Endothelial cell (in vitro differentiated cells): ENCODE measurements around the gene RPP25L. TPM values are rescaled to one million over a fixed set of nuclear protein-coding genes. Genes with fewer than 3 reads are reported as not detected.

Experiments
- DNase-seq: peaks from one replicate; pipeline ENCODE4 v3.0.0; 2021; ENCODE audit warnings: low spot score
- H3K27ac Mint-ChIP-seq: one replicate; pipeline ENCODE4 v1.8.0; 2021; ENCODE audit warnings: mixed read lengths, inconsistent platforms; ENCODE audit not compliant: unreplicated experiment
- H3K27me3 Mint-ChIP-seq: one replicate; pipeline ENCODE4 v1.8.0; 2021; ENCODE audit warnings: mild to moderate bottlenecking, moderate library complexity, mixed read lengths, inconsistent platforms; ENCODE audit not compliant: unreplicated experiment
- H3K36me3 Mint-ChIP-seq: one replicate; pipeline ENCODE4 v1.8.0; 2021; ENCODE audit warnings: mild to moderate bottlenecking, low read depth, mixed read lengths, inconsistent platforms; ENCODE audit not compliant: unreplicated experiment
- H3K4me1 Mint-ChIP-seq: one replicate; pipeline ENCODE4 v1.8.0; 2021; ENCODE audit warnings: mild to moderate bottlenecking, mixed read lengths, inconsistent platforms; ENCODE audit not compliant: unreplicated experiment
- H3K4me3 Mint-ChIP-seq: one replicate; pipeline ENCODE4 v1.8.0; 2021; ENCODE audit warnings: mild to moderate bottlenecking, mixed read lengths, inconsistent platforms; ENCODE audit not compliant: unreplicated experiment
- H3K9me3 Mint-ChIP-seq: one replicate; pipeline ENCODE4 v1.8.0; 2021; ENCODE audit warnings: mixed read lengths, inconsistent platforms; ENCODE audit not compliant: unreplicated experiment
- total RNA-seq: library from RNA; stranded (reverse); fragmentation: NEBNext Ultra II Directional; extraction: Animal tissue kit (Norgen Biotek cat#: 25700); gene quantifications from one replicate; pipeline ENCODE4 v1.2.1, GENCODE V29; 2021; ENCODE audit not compliant: unreplicated experiment
- TF ChIP-seq, protein P1 (sequence below): fragments of 200-600 bp; sonication (generic); IDR thresholded peaks from one replicate; pipeline ENCODE4 v1.5.0; 2021; ENCODE audit warnings: antibody characterized with exemption; ENCODE audit not compliant: unreplicated experiment

The RPP25L gene
- total RNA-seq, 1 donor from 2014 or later: 12.9 TPM

DNA sequence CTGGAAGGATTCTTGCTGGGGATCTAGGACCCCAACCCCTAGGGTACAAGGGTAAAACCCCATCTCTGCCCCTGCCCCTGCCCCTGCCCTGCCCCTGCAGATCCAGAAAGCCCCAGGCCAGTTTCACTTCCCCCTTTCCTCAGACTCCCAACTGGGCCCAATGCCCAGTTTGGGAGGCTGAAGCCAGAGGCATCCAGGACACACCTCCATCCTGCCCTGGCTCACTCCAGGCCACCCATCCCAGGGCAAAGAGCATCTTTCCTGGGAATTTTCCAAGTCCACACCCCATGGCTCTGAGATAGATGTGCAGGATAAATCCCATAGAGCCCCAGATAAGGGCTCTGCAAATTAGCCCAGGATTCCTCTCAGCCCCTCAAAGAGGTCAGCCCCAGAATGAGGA lies 39.8 kb downstream of the RPP25L start:
- H3K27ac Mint-ChIP-seq: no peak overlapping the region
- TF ChIP-seq, protein P1, sequence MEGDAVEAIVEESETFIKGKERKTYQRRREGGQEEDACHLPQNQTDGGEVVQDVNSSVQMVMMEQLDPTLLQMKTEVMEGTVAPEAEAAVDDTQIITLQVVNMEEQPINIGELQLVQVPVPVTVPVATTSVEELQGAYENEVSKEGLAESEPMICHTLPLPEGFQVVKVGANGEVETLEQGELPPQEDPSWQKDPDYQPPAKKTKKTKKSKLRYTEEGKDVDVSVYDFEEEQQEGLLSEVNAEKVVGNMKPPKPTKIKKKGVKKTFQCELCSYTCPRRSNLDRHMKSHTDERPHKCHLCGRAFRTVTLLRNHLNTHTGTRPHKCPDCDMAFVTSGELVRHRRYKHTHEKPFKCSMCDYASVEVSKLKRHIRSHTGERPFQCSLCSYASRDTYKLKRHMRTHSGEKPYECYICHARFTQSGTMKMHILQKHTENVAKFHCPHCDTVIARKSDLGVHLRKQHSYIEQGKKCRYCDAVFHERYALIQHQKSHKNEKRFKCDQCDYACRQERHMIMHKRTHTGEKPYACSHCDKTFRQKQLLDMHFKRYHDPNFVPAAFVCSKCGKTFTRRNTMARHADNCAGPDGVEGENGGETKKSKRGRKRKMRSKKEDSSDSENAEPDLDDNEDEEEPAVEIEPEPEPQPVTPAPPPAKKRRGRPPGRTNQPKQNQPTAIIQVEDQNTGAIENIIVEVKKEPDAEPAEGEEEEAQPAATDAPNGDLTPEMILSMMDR: no peak
- H3K4me1 Mint-ChIP-seq: peaks cover 33% of the 10 kb centered on the region
- no peak overlapping the region for H3K4me3 Mint-ChIP-seq
- DNase-seq: no peak
- H3K27me3 Mint-ChIP-seq: peaks cover 22% of the 10 kb centered on the region
- no peaks in the 10 kb centered on the region for H3K36me3 Mint-ChIP-seq
- H3K9me3 Mint-ChIP-seq: no peaks in the 10 kb centered on the region

DNA sequence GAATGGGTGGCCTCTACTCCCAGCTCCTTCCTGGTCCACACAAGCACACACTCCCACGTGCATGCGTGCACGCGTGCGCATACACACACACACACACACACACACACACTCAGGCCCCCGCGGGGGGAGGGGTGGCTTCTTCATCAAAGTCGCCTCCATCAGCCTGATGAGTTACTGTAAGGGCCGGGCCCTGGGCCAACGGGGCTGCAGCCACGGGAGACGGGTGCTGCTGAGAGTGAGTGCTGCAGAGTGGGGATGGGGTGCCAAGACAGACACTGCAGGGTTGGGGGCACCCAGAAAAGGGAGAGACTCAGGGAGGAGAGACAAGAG lies 40.5 kb downstream of the RPP25L start:
- peaks cover 6% of the 10 kb centered on the region for H3K36me3 Mint-ChIP-seq
- peaks cover 23% of the 10 kb centered on the region for H3K27me3 Mint-ChIP-seq
- no peak overlapping the region for H3K4me3 Mint-ChIP-seq
- peaks cover 30% of the 10 kb centered on the region for H3K4me1 Mint-ChIP-seq
- no peaks in the 10 kb centered on the region for H3K9me3 Mint-ChIP-seq
- H3K27ac Mint-ChIP-seq: no peak overlapping the region
- TF ChIP-seq, protein P1: no peak
- DNase-seq: no peak

DNA sequence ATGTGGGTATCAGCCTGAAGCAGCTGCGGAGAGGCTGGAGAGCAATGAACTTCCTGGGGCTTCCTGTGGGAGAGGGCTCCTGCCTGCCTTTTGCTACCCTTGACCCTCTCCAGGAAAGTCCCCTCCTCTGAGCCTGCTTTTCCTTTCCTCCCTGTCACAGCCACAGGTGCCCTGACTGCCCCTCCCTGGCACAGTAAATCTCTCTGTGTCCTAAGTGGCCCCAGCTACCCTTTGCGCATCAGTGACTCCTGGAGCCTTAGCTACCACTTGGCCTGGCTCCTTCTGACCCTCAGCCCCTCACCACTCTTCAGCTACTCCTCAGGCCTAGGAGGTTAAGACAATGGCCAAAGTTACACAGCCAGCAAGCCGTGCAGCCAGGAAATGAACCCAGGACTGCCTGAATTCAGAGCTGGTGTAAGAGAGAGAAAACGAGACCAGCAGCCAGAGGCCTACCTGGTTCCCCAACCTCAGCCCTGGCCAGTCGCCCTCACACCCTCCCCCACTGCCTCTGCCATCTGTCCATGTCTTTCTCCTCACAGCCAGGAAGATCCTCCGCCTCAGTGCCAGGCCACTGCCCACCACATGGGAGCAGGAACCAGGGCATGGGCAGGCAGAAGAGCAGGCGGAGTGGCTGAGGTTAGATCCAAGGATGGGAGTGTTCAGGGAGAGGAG lies 41.0 kb downstream of the RPP25L start:
- TF ChIP-seq, protein P1: no peak
- Mint-ChIP-seq H3K4me3 (no peak overlapping the region), H3K27ac (no peak overlapping the region), H3K4me1 (peaks cover 27% of the 10 kb centered on the region), H3K36me3 (peaks cover 6% of the 10 kb centered on the region), H3K9me3 (no peaks in the 10 kb centered on the region), H3K27me3 (peaks cover 19% of the 10 kb centered on the region)
- DNase-seq: no peak

DNA sequence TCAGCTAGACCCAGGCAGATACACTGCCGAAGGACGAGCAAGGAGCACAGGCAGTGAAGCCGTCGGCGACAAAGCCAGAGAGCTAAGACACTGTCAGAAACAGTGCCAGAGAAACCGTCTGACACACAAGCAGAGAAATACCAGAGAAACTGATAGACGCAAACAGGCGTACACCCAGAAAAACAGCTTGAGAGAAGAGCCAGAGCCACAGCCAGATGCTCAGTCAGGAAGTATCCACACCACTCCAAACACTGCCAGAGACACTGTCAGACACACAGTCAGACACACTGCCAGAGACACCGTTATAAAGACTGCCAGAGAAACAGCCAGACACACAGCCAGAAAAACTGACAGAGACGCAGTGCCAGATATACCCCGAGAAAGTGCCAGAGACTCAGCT lies 41.5 kb downstream of the RPP25L start:
- TF ChIP-seq, protein P1: no peak
- peaks cover 29% of the 10 kb centered on the region for H3K4me1 Mint-ChIP-seq
- H3K27ac Mint-ChIP-seq: no peak overlapping the region
- H3K4me3 Mint-ChIP-seq: no peak overlapping the region
- DNase-seq: no peak
- peaks cover 17% of the 10 kb centered on the region for H3K27me3 Mint-ChIP-seq
- peaks cover 6% of the 10 kb centered on the region for H3K36me3 Mint-ChIP-seq
- H3K9me3 Mint-ChIP-seq: no peaks in the 10 kb centered on the region

DNA sequence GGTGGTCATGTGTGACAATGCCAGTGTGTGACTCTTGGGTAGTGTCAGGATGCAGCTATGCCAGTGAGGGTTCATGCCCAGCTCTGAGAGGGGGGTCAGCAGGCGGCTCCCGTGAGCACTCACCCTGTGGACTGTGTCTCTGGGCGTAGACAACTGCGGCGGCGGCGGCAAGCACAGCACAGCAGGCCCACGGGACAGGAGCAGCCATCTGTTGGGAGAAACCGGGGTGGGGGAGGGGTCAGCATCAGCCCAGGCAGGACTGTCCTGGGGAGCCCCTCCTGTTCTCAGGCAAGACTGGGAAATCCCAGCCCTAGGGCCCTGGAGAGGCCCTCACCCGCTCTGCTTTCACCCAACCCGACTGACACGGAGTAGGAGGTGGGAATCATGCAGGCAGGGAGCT lies 43.1 kb downstream of the RPP25L start:
- H3K27me3 Mint-ChIP-seq: peaks cover 26% of the 10 kb centered on the region
- H3K9me3 Mint-ChIP-seq: no peaks in the 10 kb centered on the region
- TF ChIP-seq, protein P1: no peak
- H3K4me1 Mint-ChIP-seq: peaks cover 35% of the 10 kb centered on the region
- H3K4me3 Mint-ChIP-seq: no peak overlapping the region
- peaks cover 6% of the 10 kb centered on the region for H3K36me3 Mint-ChIP-seq
- no peak overlapping the region for H3K27ac Mint-ChIP-seq
- no peak for DNase-seq
